HepG2 (cell line): ENCODE measurements around the gene KLHDC4. TPM values are rescaled to one million over a fixed set of nuclear protein-coding genes. Genes with fewer than 3 reads are reported as not detected.

Source experiments
- CBX5 ChIP-seq: sonication (generic); formaldehyde crosslinking; IDR thresholded peaks from 2 replicates; pipeline ENCODE4 v1.4.0; 2020; ENCODE audit warnings: missing genetic modification reagents, borderline replicate concordance
- CC2D1A ChIP-seq: sonication (generic); formaldehyde crosslinking; IDR thresholded peaks from 2 replicates; pipeline ENCODE4 v1.8.1; 2023; ENCODE audit warnings: mild to moderate bottlenecking, missing genetic modification reagents
- CEBPB ChIP-seq: IDR thresholded peaks from 2 replicates; pipeline ENCODE4 v1.6.1; 2011; ENCODE audit warnings: low read depth, low read length, improper control_type of control experiment, borderline replicate concordance
- CREM ChIP-seq, 2 experiments: sonication (generic) in 1 of 2; formaldehyde crosslinking in 1 of 2; IDR thresholded peaks; 2 replicates each; pipeline versions ENCODE4 v1.4.0 to v1.6.1; 2016 to 2020; ENCODE audit warnings: antibody characterized with exemption in 1 of 2, mild to moderate bottlenecking in 1 of 2, missing genetic modification reagents in 1 of 2
- CTCF ChIP-seq: sonication (generic); formaldehyde crosslinking; IDR thresholded peaks from 2 replicates; pipeline ENCODE4 v1.5.0; 2020; ENCODE audit warnings: mild to moderate bottlenecking, missing genetic modification reagents, moderate library complexity
- ELF1 ChIP-seq: sonication (generic); formaldehyde crosslinking; IDR thresholded peaks from 2 replicates; pipeline ENCODE4 v1.4.0; 2020; ENCODE audit warnings: missing genetic modification reagents
- ESRRA ChIP-seq: sonication (generic); formaldehyde crosslinking; IDR thresholded peaks from 2 replicates; pipeline ENCODE4 v1.5.1; 2020; ENCODE audit warnings: mild to moderate bottlenecking, low read depth, missing genetic modification reagents
- ETV5 ChIP-seq: IDR thresholded peaks from 2 replicates; pipeline ENCODE4 v1.6.1; 2018; ENCODE audit warnings: missing biosample characterization, missing genetic modification reagents, inconsistent platforms, borderline replicate concordance
- GATA4 ChIP-seq: sonication (generic); IDR thresholded peaks from 2 replicates; pipeline ENCODE4 v1.6.1; 2016; ENCODE audit warnings: antibody characterized with exemption, low read depth, borderline replicate concordance
- HDAC2 ChIP-seq: sonication (generic); formaldehyde crosslinking; IDR thresholded peaks from 2 replicates; pipeline ENCODE4 v1.4.0; 2020; ENCODE audit warnings: missing genetic modification reagents
- NFIC ChIP-seq: IDR thresholded peaks from 2 replicates; pipeline ENCODE4 v1.6.1; 2012; ENCODE audit warnings: mild to moderate bottlenecking, low read length, inconsistent platforms
- NKX3-1 ChIP-seq: sonication (generic); formaldehyde crosslinking; IDR thresholded peaks from 2 replicates; pipeline ENCODE4 v1.5.0; 2020; ENCODE audit warnings: missing genetic modification reagents
- SAFB2 ChIP-seq: sonication (generic); formaldehyde crosslinking; IDR thresholded peaks from 2 replicates; pipeline ENCODE4 v1.5.1; 2020; ENCODE audit warnings: missing genetic modification reagents, low read depth, mild to moderate bottlenecking, borderline replicate concordance
- SMAD3 ChIP-seq: sonication (generic); formaldehyde crosslinking; IDR thresholded peaks from 2 replicates; pipeline ENCODE4 v1.4.0; 2020; ENCODE audit warnings: missing genetic modification reagents
- SMC3 ChIP-seq: IDR thresholded peaks from 2 replicates; pipeline ENCODE4 v1.6.1; 2011; ENCODE audit warnings: low read length, improper control_type of control experiment
- SSRP1 ChIP-seq: IDR thresholded peaks from 2 replicates; pipeline ENCODE4 v1.6.1; 2016; ENCODE audit warnings: control low read depth
- TAF15 ChIP-seq: fragments of 200-400 bp; formaldehyde crosslinking; IDR thresholded peaks from one replicate; pipeline ENCODE4 v1.6.1; 2018; ENCODE audit warnings: mild to moderate bottlenecking, low read depth, low read length; ENCODE audit not compliant: poor library complexity, severe bottlenecking
- TOPORS ChIP-seq: sonication (generic); formaldehyde crosslinking; IDR thresholded peaks from 2 replicates; pipeline ENCODE4 v1.8.0; 2023; ENCODE audit warnings: mild to moderate bottlenecking, missing genetic modification reagents
- WIZ ChIP-seq: sonication (generic); formaldehyde crosslinking; IDR thresholded peaks from 2 replicates; pipeline ENCODE4 v1.5.1; 2020; ENCODE audit warnings: mild to moderate bottlenecking, missing genetic modification reagents
- ZFY ChIP-seq: sonication (generic); formaldehyde crosslinking; IDR thresholded peaks from 2 replicates; pipeline ENCODE4 v1.4.0; 2020; ENCODE audit warnings: missing genetic modification reagents
- ZNF251 ChIP-seq: sonication (generic); formaldehyde crosslinking; IDR thresholded peaks from 2 replicates; pipeline ENCODE4 v1.9.0; 2021; ENCODE audit warnings: mild to moderate bottlenecking, missing genetic modification reagents
- ZNF550 ChIP-seq: sonication (generic); formaldehyde crosslinking; IDR thresholded peaks from 2 replicates; pipeline ENCODE4 v1.4.0; 2020; ENCODE audit warnings: mild to moderate bottlenecking, missing genetic modification reagents, borderline replicate concordance
- ZNF562 ChIP-seq: sonication (generic); formaldehyde crosslinking; IDR thresholded peaks from 2 replicates; pipeline ENCODE4 v1.8.0; 2022; ENCODE audit warnings: missing genetic modification reagents, borderline replicate concordance
- ZNF737 ChIP-seq: sonication (generic); formaldehyde crosslinking; IDR thresholded peaks from 2 replicates; pipeline ENCODE4 v1.5.0; 2020; ENCODE audit warnings: missing genetic modification reagents, mild to moderate bottlenecking, borderline replicate concordance
- ZNF776 ChIP-seq: sonication (generic); formaldehyde crosslinking; IDR thresholded peaks from 2 replicates; pipeline ENCODE4 v1.4.0; 2020; ENCODE audit warnings: mild to moderate bottlenecking, missing genetic modification reagents
- ZNF816 ChIP-seq: sonication (generic); formaldehyde crosslinking; IDR thresholded peaks from 2 replicates; pipeline ENCODE4 v1.8.0; 2022; ENCODE audit warnings: missing genetic modification reagents, mild to moderate bottlenecking, borderline replicate concordance
- ZSCAN31 ChIP-seq: sonication (generic); formaldehyde crosslinking; IDR thresholded peaks from 2 replicates; pipeline ENCODE4 v1.5.0; 2020; ENCODE audit warnings: low read depth, mild to moderate bottlenecking, missing genetic modification reagents
- polyA plus RNA-seq, 8 experiments: library from polyadenylated mRNA; depleted of rRNA in 3 of 8; stranded (reverse) in 7 of 8; unstranded in 1 of 8; fragments of >200 nt; fragmentation: Illumina TruSeq in 4 of 8; extraction: Trizol in 4 of 8; gene quantifications; 2 replicates each; pipeline versions ENCODE4 v1.2.1 to v1.2.3, GENCODE V29; 2011 to 2016; ENCODE audit warnings: low read depth in 4 of 8, missing spikeins in 1 of 8, mixed read lengths in 1 of 8; ENCODE audit not compliant: insufficient read depth in 1 of 8
- total RNA-seq, 5 experiments: library from RNA; depleted of rRNA; stranded (reverse); fragments of >200 nt; fragmentation: Illumina TruSeq; extraction: Trizol; gene quantifications; 2 replicates each; pipeline ENCODE4 v1.2.3, GENCODE V29; 2016; ENCODE audit warnings: low read depth in 1 of 5
- TF ChIP-seq, protein P1 (sequence below): sonication (generic); formaldehyde crosslinking; IDR thresholded peaks from 2 replicates; pipeline ENCODE4 v1.4.0; 2020; ENCODE audit warnings: mild to moderate bottlenecking, missing genetic modification reagents

Gene KLHDC4
- total and polyA plus RNA-seq, 2 of the 13 experiments (the other 11 are each of a cell fraction or from before 2014, with no cell fraction given) = 18.7 to 31.8 TPM

- TF ChIP-seq, protein P1, sequence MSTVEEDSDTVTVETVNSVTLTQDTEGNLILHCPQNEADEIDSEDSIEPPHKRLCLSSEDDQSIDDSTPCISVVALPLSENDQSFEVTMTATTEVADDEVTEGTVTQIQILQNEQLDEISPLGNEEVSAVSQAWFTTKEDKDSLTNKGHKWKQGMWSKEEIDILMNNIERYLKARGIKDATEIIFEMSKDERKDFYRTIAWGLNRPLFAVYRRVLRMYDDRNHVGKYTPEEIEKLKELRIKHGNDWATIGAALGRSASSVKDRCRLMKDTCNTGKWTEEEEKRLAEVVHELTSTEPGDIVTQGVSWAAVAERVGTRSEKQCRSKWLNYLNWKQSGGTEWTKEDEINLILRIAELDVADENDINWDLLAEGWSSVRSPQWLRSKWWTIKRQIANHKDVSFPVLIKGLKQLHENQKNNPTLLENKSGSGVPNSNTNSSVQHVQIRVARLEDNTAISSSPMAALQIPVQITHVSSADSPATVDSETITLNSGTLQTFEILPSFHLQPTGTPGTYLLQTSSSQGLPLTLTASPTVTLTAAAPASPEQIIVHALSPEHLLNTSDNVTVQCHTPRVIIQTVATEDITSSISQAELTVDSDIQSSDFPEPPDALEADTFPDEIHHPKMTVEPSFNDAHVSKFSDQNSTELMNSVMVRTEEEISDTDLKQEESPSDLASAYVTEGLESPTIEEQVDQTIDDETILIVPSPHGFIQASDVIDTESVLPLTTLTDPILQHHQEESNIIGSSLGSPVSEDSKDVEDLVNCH = no peak
- TF ChIP-seq CEBPB (no peak), HDAC2 (CRISPR knock-in tag) (peak; percentile 95), SMAD3 (peak; percentile 86; the same call in 1 of the 2 replicates), ELF1 (CRISPR knock-in tag) (peak; percentile 99), ETV5 (CRISPR knock-in tag) (peak; percentile 90), ZNF776 (peak; percentile 86), SSRP1 (CRISPR knock-in tag) (no peak), ESRRA (CRISPR knock-in tag) (peak; percentile 32; the same call in 1 of the 2 replicates), ZFY (CRISPR knock-in tag) (peak; percentile 97), ZNF550 (peak; percentile 64), ZNF816 (CRISPR knock-in tag) (peak; percentile 47; the same call in 1 of the 2 replicates), CC2D1A (CRISPR knock-in tag) (0 out of 2 replicates have a peak, but pooled peaks have one; percentile 87), ZNF737 (CRISPR knock-in tag) (no peak), ZSCAN31 (peak; percentile 67; the same call in 1 of the 2 replicates), NKX3-1 (CRISPR knock-in tag) (peak; percentile 64; the same call in 1 of the 2 replicates), WIZ (no peak), GATA4 (peak; percentile 63; the same call in 1 of the 2 replicates), TOPORS (CRISPR knock-in tag) (no peak), CBX5 (peak; percentile 58; the same call in 1 of the 2 replicates), ZNF251 (CRISPR knock-in tag) (no peak), SAFB2 (CRISPR knock-in tag) (no peak), ZNF562 (CRISPR knock-in tag) (no peak), NFIC (no peak), CTCF (CRISPR knock-in tag) (peak; percentile 17; the same call in 1 of the 2 replicates), CREM (IDR thresholded peaks at IDR 0.05) (peak; percentile 99), CREM (CRISPR knock-in tag; IDR thresholded peaks at IDR 0.05) (peak; percentile 89), SMC3 (no peak), TAF15 (peak; percentile 63)
Observed at GRCh38 chr16:87765776-87766484, at the start of gene KLHDC4 (continued).
